Transverse colon (tissue), 4 donors: ENCODE measurements around the gene NNMT. TPM values are rescaled to one million over a fixed set of nuclear protein-coding genes. Genes with fewer than 3 reads are reported as not detected.

Source experiments
- DNase-seq: peaks from one replicate; pipeline ENCODE4 v3.0.0-alpha.2; 2019
- H3K27ac ChIP-seq, 4 donors: fragments of 200-600 bp; sonication (generic); 2 replicates each; pipeline ENCODE4 v1.5.1; 2016 to 2018; ENCODE audit warnings: inconsistent platforms in 4 of 4
- H3K27me3 ChIP-seq: fragments of 200-600 bp; sonication (generic); 2 replicates; pipeline ENCODE4 v1.5.1; 2017; ENCODE audit warnings: inconsistent platforms
- H3K36me3 ChIP-seq, 4 donors: fragments of 200-600 bp; sonication (generic); 2 replicates each; pipeline ENCODE4 v1.5.1; 2017 to 2019; ENCODE audit warnings: inconsistent platforms in 4 of 4
- H3K4me1 ChIP-seq, 4 donors: fragments of 200-600 bp; sonication (generic); 2 replicates each; pipeline ENCODE4 v1.5.1; 2017 to 2020; ENCODE audit warnings: inconsistent platforms in 4 of 4
- H3K4me3 ChIP-seq, 4 donors: fragments of 200-600 bp; sonication (generic); 1 replicate in 1 of 4; 2 replicates in 3 of 4; pipeline versions ENCODE4 v1.5.1 to v1.6.1; 2017 to 2019; ENCODE audit warnings: inconsistent platforms in 4 of 4
- H3K9me3 ChIP-seq, 2 donors: fragments of 200-600 bp; sonication (generic); 2 replicates each; pipeline ENCODE4 v1.5.1; 2017 to 2019; ENCODE audit warnings: inconsistent platforms in 2 of 2
- CTCF ChIP-seq, 5 experiments: fragments of 200-600 bp in 3 of 5; fragments of 450-650 bp in 2 of 5; sonication (generic) in 3 of 5; IDR thresholded peaks; 1 replicate in 2 of 5; 2 replicates in 3 of 5; pipeline ENCODE4 v1.5.1; 2016 to 2017; ENCODE audit warnings: antibody characterized with exemption in 5 of 5, inconsistent platforms in 3 of 5, mild to moderate bottlenecking in 2 of 5, moderate library complexity in 1 of 5
- EP300 ChIP-seq: sonication (generic); formaldehyde crosslinking; IDR thresholded peaks from one replicate; pipeline ENCODE4 v1.6.1; 2017; ENCODE audit warnings: antibody characterized with exemption, low read depth
- POLR2A ChIP-seq: fragments of 450-650 bp; IDR thresholded peaks from one replicate; pipeline ENCODE4 v1.6.1; 2016; ENCODE audit warnings: antibody characterized with exemption, mild to moderate bottlenecking, moderate library complexity
- POLR2AphosphoS5 ChIP-seq, 3 donors: sonication (generic); formaldehyde crosslinking; IDR thresholded peaks; one replicate each; pipeline ENCODE4 v1.6.1; 2016; ENCODE audit warnings: antibody characterized with exemption in 3 of 3
- WGBS, 2 donors: methylation state at CpG; one replicate each; pipeline ENCODE4 v1.1.5; 2018; ENCODE audit warnings: low coverage in 1 of 2; 5-methylcytosine and 5-hydroxymethylcytosine counted together
- in situ Hi-C, 4 donors: fragments of 200-750 bp; cut with MboI; loops; one replicate each; pipeline versions ENCODE4 v1.15.0 to v1.15.1; 2017; ENCODE audit warnings: low sequenced_read_pairs in 3 of 4, low pct_ligation_motif_present in 1 of 4, low pct_unique_long_range_greater_than_20kb in 1 of 4
- intact Hi-C: fragments of 100-400 bp; cut with DNase I; formaldehyde crosslinking; loops from one replicate; pipeline ENCODE4 v1.15.1; 2023; ENCODE audit warnings: low total_unique reads
- total RNA-seq, 4 donors: library from RNA; depleted of rRNA; stranded (reverse); fragments of >200 nt; gene quantifications; one replicate each; pipeline ENCODE4 v1.1.0, GENCODE V29; 2016

Gene NNMT
- total RNA-seq, 4 donors from 2014 or later, result 37.8 to 385 (median 179) TPM

GRCh38 chr11:114315749-114316368, 19.7 kb downstream of the NNMT start:
- no peak for TF ChIP-seq EP300
- no peak for TF ChIP-seq CTCF (IDR thresholded peaks at IDR 0.05)
- TF ChIP-seq POLR2AphosphoS5 (IDR thresholded peaks at IDR 0.05), result peak in 1 of 3 donors; percentile 24
- no peak for TF ChIP-seq POLR2A
- H3K9me3 ChIP-seq, result no peaks in the 10 kb centered on the region
- peak; percentile 18 for DNase-seq
- peaks cover 0 to 24% (median 8%) of the 10 kb centered on the region in 4 donors for H3K4me1 ChIP-seq
- H3K36me3 ChIP-seq, result no peaks in the 10 kb centered on the region
- WGBS, 2 donors, result 11 to 19% methylated on average over 8 to 13 of the region's 13 CpGs
- intact Hi-C loops, result no loop called here
- H3K4me3 ChIP-seq, result no peak overlapping the region
- in situ Hi-C loops, result no loop called here
- H3K27me3 ChIP-seq, result no peaks in the 10 kb centered on the region
- peak overlapping the region; percentile 17 to 58 (median 26) for H3K27ac ChIP-seq

- H3K9me3 ChIP-seq, result no peaks in the 10 kb centered on the region
- H3K4me1 ChIP-seq, result peaks cover 0 to 24% (median 8%) of the 10 kb centered on the region in 4 donors
- no peaks in the 10 kb centered on the region for H3K36me3 ChIP-seq
- intact Hi-C loops, result no loop called here
- no peak for TF ChIP-seq POLR2AphosphoS5 (IDR thresholded peaks at IDR 0.05)
- TF ChIP-seq CTCF (IDR thresholded peaks at IDR 0.05), result no peak
- no peak for TF ChIP-seq POLR2A
- no peak for TF ChIP-seq EP300
- H3K27ac ChIP-seq, result peak overlapping the region in 2 of 4 donors; percentile 42 to 58
- no peaks in the 10 kb centered on the region for H3K27me3 ChIP-seq
- WGBS, 2 donors, result 81 to 85% methylated on average over 5 of the region's 5 CpGs
- H3K4me3 ChIP-seq, result no peak overlapping the region
- in situ Hi-C loops, result no loop called here
- no peak for DNase-seq
Measured at GRCh38 chr11:114316980-114317786, 21.0 kb downstream of the NNMT start.

GRCh38 chr11:114317787-114318137, 21.6 kb downstream of the NNMT start:
- peaks cover 0 to 24% (median 8%) of the 10 kb centered on the region in 4 donors for H3K4me1 ChIP-seq
- WGBS, 2 donors, result 28 to 29% methylated on average over 5 of the region's 5 CpGs
- H3K9me3 ChIP-seq, result no peaks in the 10 kb centered on the region
- no peaks in the 10 kb centered on the region for H3K36me3 ChIP-seq
- no peak overlapping the region for H3K4me3 ChIP-seq
- H3K27ac ChIP-seq, result peak overlapping the region in 2 of 4 donors; percentile 25 to 42
- in situ Hi-C loops (no loop called here), intact Hi-C loops (no loop called here)
- no peak for DNase-seq
- TF ChIP-seq POLR2A, result no peak
- TF ChIP-seq POLR2AphosphoS5 (IDR thresholded peaks at IDR 0.05), result no peak
- peak in 1 of 5 experiments; percentile 12 for TF ChIP-seq CTCF (IDR thresholded peaks at IDR 0.05)
- no peak for TF ChIP-seq EP300
- no peaks in the 10 kb centered on the region for H3K27me3 ChIP-seq

- Histone ChIP-seq H3K27me3 (no peaks in the 10 kb centered on the region), H3K27ac (peak overlapping the region in 1 of 4 donors; percentile 42), H3K4me3 (no peak overlapping the region), H3K36me3 (no peaks in the 10 kb centered on the region), H3K9me3 (no peaks in the 10 kb centered on the region), H3K4me1 (peaks cover 0 to 24% (median 8%) of the 10 kb centered on the region in 4 donors)
- TF ChIP-seq POLR2A (no peak), CTCF (IDR thresholded peaks at IDR 0.05) (no peak), POLR2AphosphoS5 (IDR thresholded peaks at IDR 0.05) (no peak), EP300 (no peak)
- WGBS, 2 donors, result 9 to 28% methylated on average over 4 of the region's 4 CpGs
- DNase-seq, result no peak
- in situ Hi-C loops (no loop called here), intact Hi-C loops (no loop called here)
Measured at GRCh38 chr11:114318361-114318760, 22.2 kb downstream of the NNMT start.
